K562 (cell line): Measurements from ENCODE around the gene MAU2. TPM values are rescaled to one million over a fixed set of nuclear protein-coding genes. Genes with fewer than 3 reads are reported as not detected.

Source experiments
- ATAC-seq: fragments of 200-7000 bp; cut with Tn5 transposase; 3 replicates; pipeline ENCODE4 v1.9.1; 2020; ENCODE audit warnings: moderate library complexity
- BruUV-seq: library from RNA; stranded (reverse); fragments of 400-500 nt; replicated peaks from 2 replicates; lab custom pipeline; 2021; lab: Mats Ljungman, UMichigan
- CTCF ChIA-PET: fragments of 300-600 bp; formaldehyde crosslinking; extraction: SDS; loops from one replicate; lab custom pipeline; 2021; ENCODE audit warnings: low intra/inter-chr PET ratio; lab: Yijun Ruan, JAX
- POLR2A ChIA-PET: fragments of 300-600, 350-650 bp; sonication (Branson Sonifier 250); formaldehyde crosslinking; extraction: SDS; loops from one replicate; lab custom pipeline; 2021; ENCODE audit warnings: antibody characterized with exemption, inconsistent platforms; lab: Yijun Ruan, JAX
- DNase-seq, 4 experiments: peaks; one replicate each; pipeline versions ENCODE4 v3.0.0 to v3.0.0-alpha.2; 2011 to 2018; ENCODE audit warnings: low spot score in 3 of 4, mixed read lengths in 3 of 4; ENCODE audit errors: extremely low read depth in 1 of 4
- FAIRE-seq: peaks from 2 replicates; lab custom pipeline; 2011; peaks lifted over from hg19 to GRCh38; lab: Jason Lieb, UNC
- H2AFZ ChIP-seq: 2 replicates; pipeline ENCODE4 v1.6.0; 2011; ENCODE audit warnings: low read depth, low read length, control low read depth, inconsistent platforms
- H3K27ac ChIP-seq: fragments of 200-600 bp; 3 replicates; pipeline ENCODE4 v1.8.0; 2011; ENCODE audit warnings: low read depth, mild to moderate bottlenecking, control low read depth, inconsistent platforms, low read length, moderate library complexity, mixed read lengths; ENCODE audit errors: extremely low read depth
- H3K27me3 ChIP-seq, 2 experiments: fragments of 300-600 bp in 1 of 2; 2 replicates in 1 of 2; 3 replicates in 1 of 2; pipeline versions ENCODE4 v1.6.0 to v1.8.0; 2011; ENCODE audit warnings: inconsistent platforms in 2 of 2, low read length in 2 of 2, mild to moderate bottlenecking in 1 of 2, mixed read lengths in 1 of 2, moderate library complexity in 1 of 2; ENCODE audit not compliant: control insufficient read depth in 2 of 2, insufficient read depth in 2 of 2
- H3K36me3 ChIP-seq: fragments of 300-600 bp; 3 replicates; pipeline ENCODE4 v1.8.0; 2011; ENCODE audit warnings: mild to moderate bottlenecking, low read length, inconsistent platforms; ENCODE audit not compliant: control insufficient read depth, insufficient read depth
- H3K4me1 ChIP-seq, 2 experiments: fragments of 200-600 bp in 1 of 2; replicated peaks in 1 of 2; 2 replicates in 1 of 2; 3 replicates in 1 of 2; pipeline versions ENCODE4 v1.5.1 to v1.8.0; 2011; ENCODE audit warnings: inconsistent platforms in 2 of 2, low read length in 2 of 2, mild to moderate bottlenecking in 1 of 2, mixed read lengths in 1 of 2, moderate library complexity in 1 of 2; ENCODE audit not compliant: control insufficient read depth in 2 of 2, insufficient read depth in 2 of 2
- H3K4me2 ChIP-seq: 2 replicates; pipeline ENCODE4 v1.6.1; 2011; ENCODE audit warnings: low read length, control low read depth, inconsistent platforms, mixed read lengths; ENCODE audit not compliant: insufficient read depth
- H3K4me3 ChIP-seq: fragments of 200-600 bp; sonication (generic), shearing (Covaris generic); 2 replicates; pipeline ENCODE4 v1.5.1; 2016; ENCODE audit warnings: control low read depth, inconsistent platforms
- H3K79me2 ChIP-seq: fragments of 200-600 bp; 3 replicates; pipeline ENCODE4 v1.8.0; 2011; ENCODE audit warnings: low read length, inconsistent platforms; ENCODE audit not compliant: control insufficient read depth, insufficient read depth
- H3K9ac ChIP-seq, 2 experiments: 2 replicates each; pipeline versions ENCODE4 v1.6.0 to v1.6.1; 2011; ENCODE audit warnings: low read depth in 2 of 2, low read length in 2 of 2, control low read depth in 1 of 2, inconsistent platforms in 1 of 2, mild to moderate bottlenecking in 1 of 2, mixed read lengths in 1 of 2; ENCODE audit not compliant: insufficient read depth in 1 of 2
- H3K9me1 ChIP-seq: one replicate; pipeline ENCODE4 v1.6.0; 2011; ENCODE audit warnings: inconsistent platforms, mild to moderate bottlenecking, low read length, moderate library complexity; ENCODE audit not compliant: control insufficient read depth, insufficient read depth
- H3K9me3 ChIP-seq: replicated peaks from 2 replicates; pipeline ENCODE4 v1.5.1; 2011; ENCODE audit warnings: low read depth, low read length, inconsistent platforms; ENCODE audit not compliant: control insufficient read depth, insufficient read depth
- H4K20me1 ChIP-seq: replicated peaks from 2 replicates; pipeline ENCODE4 v1.6.1; 2011; ENCODE audit warnings: low read length, inconsistent platforms, mixed read lengths; ENCODE audit not compliant: control insufficient read depth, insufficient read depth
- BRD4 ChIP-seq: fragments of 200-600 bp; sonication (generic); IDR thresholded peaks from 2 replicates; pipeline ENCODE4 v1.6.1; 2017; ENCODE audit warnings: inconsistent platforms
- KLF6 ChIP-seq: fragments of 250-450 bp; sonication (Bioruptor Pico); IDR thresholded peaks from 2 replicates; pipeline ENCODE4 v1.4.0; 2020; ENCODE audit warnings: mild to moderate bottlenecking, moderate library complexity, borderline replicate concordance
- NRF1 ChIP-seq, 2 experiments: fragments of 450-650 bp; IDR thresholded peaks in 1 of 2; conservative IDR thresholded peaks in 1 of 2; 2 replicates each; pipeline ENCODE4 v1.6.1; 2014; ENCODE audit warnings: mild to moderate bottlenecking in 2 of 2
- POLR2H ChIP-seq: IDR thresholded peaks from 2 replicates; pipeline ENCODE4 v1.6.1; 2016; ENCODE audit warnings: missing genetic modification characterization, low read depth, mild to moderate bottlenecking, control low read depth, missing compliant biosample characterization, moderate library complexity
- RCOR1 ChIP-seq, 2 experiments: IDR thresholded peaks; 2 replicates each; pipeline ENCODE4 v1.6.1; 2012; ENCODE audit warnings: low read depth in 2 of 2, low read length in 2 of 2, borderline replicate concordance in 1 of 2, improper control_type of control experiment in 1 of 2
- SRSF1 ChIP-seq: fragments of 200-400 bp; formaldehyde crosslinking; IDR thresholded peaks from 2 replicates; pipeline ENCODE4 v1.6.1; 2017; ENCODE audit warnings: mild to moderate bottlenecking, low read depth, low read length, moderate library complexity
- SUPT5H ChIP-seq: fragments of 450-650 bp; IDR thresholded peaks from 2 replicates; pipeline ENCODE4 v1.6.1; 2016
- ZEB2 ChIP-seq: fragments of 450-650 bp; IDR thresholded peaks from 2 replicates; pipeline ENCODE4 v1.6.1; 2016
- ZNF324 ChIP-seq: fragments of 250-450 bp; sonication (Bioruptor Pico); IDR thresholded peaks from 2 replicates; pipeline ENCODE4 v1.4.0; 2020; ENCODE audit warnings: mild to moderate bottlenecking
- WGBS: fragments of 100-300 bp; shearing (Covaris generic); methylation state at CpG from one replicate; pipeline ENCODE4 v1.1.6; 2016; ENCODE audit warnings: low coverage, mixed read lengths; ENCODE audit not compliant: insufficient coverage; ENCODE audit errors: missing lambda C conversion rate; 5-methylcytosine and 5-hydroxymethylcytosine counted together
- in situ Hi-C: fragments of 300-500 bp; cut with MboI; formaldehyde crosslinking; loops from 4 replicates; pipeline ENCODE4 v1.15.0; 2018; ENCODE audit warnings: inconsistent platforms, mixed read lengths
- intact Hi-C: fragments of 100-400 bp; cut with micrococcal nuclease; formaldehyde crosslinking; loops from 2 replicates; pipeline ENCODE4 v1.14.2; 2022
- polyA plus RNA-seq, 8 experiments: library from polyadenylated mRNA; depleted of rRNA in 4 of 8; stranded (reverse) in 5 of 8; unstranded in 3 of 8; fragments of >200 nt; fragmentation: Nextera tagmentation in 2 of 8; fragmentation: Illumina TruSeq in 1 of 8; extraction: Ambion mirVana in 2 of 8; extraction: Trizol in 1 of 8; gene quantifications; 2 replicates each; pipeline versions ENCODE4 v1.2.1 to v1.2.3, GENCODE V29; 2011 to 2014; ENCODE audit warnings: inconsistent platforms in 1 of 8, missing spikeins in 1 of 8
- total RNA-seq, 7 experiments: library from RNA; depleted of rRNA in 6 of 7; stranded (reverse); fragments of >200 nt in 6 of 7; fragmentation: Illumina TruSeq in 2 of 7; extraction: Trizol in 2 of 7; gene quantifications; 2 replicates each; pipeline versions ENCODE4 v1.2.1 to v1.2.3, GENCODE V29; 2011 to 2021; ENCODE audit warnings: low replicate concordance in 1 of 7
- TF ChIP-seq, protein P1 (sequence below): IDR thresholded peaks from 2 replicates; pipeline ENCODE4 v1.6.1; 2014; ENCODE audit warnings: antibody characterized with exemption
- TF ChIP-seq, protein P2 (sequence below): fragments of 450-650 bp; IDR thresholded peaks from 2 replicates; pipeline ENCODE4 v1.6.1; 2018; ENCODE audit not compliant: partially characterized antibody
- TF ChIP-seq, protein P3 (sequence below): fragments of 450-650 bp; IDR thresholded peaks from 2 replicates; pipeline ENCODE4 v1.7.1; 2018; ENCODE audit warnings: mild to moderate bottlenecking, low read depth; ENCODE audit not compliant: partially characterized antibody
- TF ChIP-seq, protein P4 (sequence below): fragments of 450-650 bp; IDR thresholded peaks from 2 replicates; pipeline ENCODE4 v1.6.1; 2017; ENCODE audit warnings: mild to moderate bottlenecking, moderate library complexity

MAU2 gene
- total and polyA plus RNA-seq, 9 of the 15 experiments (the other 6 are each of a cell fraction or from before 2014, with no cell fraction given) = 1.2 to 48.1 (median 19.4) TPM

DNA sequence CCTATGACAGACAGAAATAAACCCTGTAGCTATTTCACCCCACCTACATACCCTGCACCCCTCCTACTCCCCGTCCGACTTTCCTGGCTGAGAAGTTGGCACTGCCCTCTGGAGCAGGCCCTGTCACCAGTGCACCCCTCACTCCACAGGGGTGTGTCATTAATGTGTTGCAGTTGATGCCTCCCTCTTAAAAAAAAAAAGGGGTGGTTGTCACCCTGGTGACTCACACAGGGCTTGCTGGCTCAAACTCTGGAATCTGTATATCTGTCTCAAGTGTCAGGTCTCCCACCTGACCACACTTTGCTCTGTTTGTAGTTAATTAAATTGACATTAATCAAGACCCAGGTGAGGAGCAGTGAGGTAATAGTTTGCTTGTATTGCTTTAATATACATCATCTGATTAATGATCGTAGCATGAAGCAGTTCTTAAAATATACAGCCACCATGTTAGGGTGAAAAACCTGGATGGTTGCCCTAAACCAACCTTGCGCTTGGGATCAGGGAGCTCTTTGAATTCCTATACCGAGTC, 82.8 kb downstream of the MAU2 start:
- CTCF ChIA-PET = no interaction called here
- H3K27me3 ChIP-seq = no peaks in the 10 kb centered on the region
- BruUV-seq = no TSS peak
- DNase-seq = peak in 3 of 4 experiments; percentile 32 to 71 (median 64)
- in situ Hi-C loops = no loop called here
- H3K79me2 ChIP-seq = peaks cover 88% of the 10 kb centered on the region
- peak overlapping the region; percentile 47; the same call in 1 of the 2 replicates for H3K4me2 ChIP-seq
- H3K36me3 ChIP-seq = peaks cover 21% of the 10 kb centered on the region; the same call in 2 of the 3 replicates
- no peak overlapping the region for H2AFZ ChIP-seq
- no peaks in the 10 kb centered on the region for H3K9me3 ChIP-seq
- peak overlapping the region; percentile 45 to 56; a peak in 3 of 4 replicates for H3K9ac ChIP-seq
- intact Hi-C loops = loop anchor here (1.0 kb wide), 1 partner anchor 11 kb away; no protein-coding TSS in a partner anchor
- no peak overlapping the region for H3K4me3 ChIP-seq
- peak; percentile 35 for ATAC-seq
- H3K4me1 ChIP-seq = peaks cover 36 to 44% of the 10 kb centered on the region in 2 experiments
- WGBS = 29% methylated on average over 5 of the region's 5 CpGs
- POLR2A ChIA-PET = interaction anchor here (0.8 to 1.6 kb wide), 7 partner anchors 8 to 1621 kb away, joined by 3 to 9 read pairs (median 3); no protein-coding TSS in a partner anchor
- peak overlapping the region; percentile 75 for H3K27ac ChIP-seq
- peak; percentile 40 for FAIRE-seq
- peaks cover 3% of the 10 kb centered on the region for H3K9me1 ChIP-seq
- peaks cover 20% of the 10 kb centered on the region for H4K20me1 ChIP-seq
- TF ChIP-seq SUPT5H (no peak), RCOR1 (IDR thresholded peaks at IDR 0.05; ENCODE audit: borderline replicate concordance in 1 of 2, low read depth in 2 of 2, low read length in 2 of 2) (no peak), ZEB2 (peak; percentile 77), KLF6 (CRISPR knock-in tag) (no peak), ZNF324 (CRISPR knock-in tag) (no peak), BRD4 (no peak), POLR2H (no peak), NRF1 (conservative IDR thresholded peaks at IDR 0.05 in 1 of 2, IDR thresholded peaks at IDR 0.05 in 1 of 2) (0 out of 4 replicates have a peak, but pooled peaks of 1 of the 2 experiments have one; percentile 18), SRSF1 (no peak)
- TF ChIP-seq, protein P1, sequence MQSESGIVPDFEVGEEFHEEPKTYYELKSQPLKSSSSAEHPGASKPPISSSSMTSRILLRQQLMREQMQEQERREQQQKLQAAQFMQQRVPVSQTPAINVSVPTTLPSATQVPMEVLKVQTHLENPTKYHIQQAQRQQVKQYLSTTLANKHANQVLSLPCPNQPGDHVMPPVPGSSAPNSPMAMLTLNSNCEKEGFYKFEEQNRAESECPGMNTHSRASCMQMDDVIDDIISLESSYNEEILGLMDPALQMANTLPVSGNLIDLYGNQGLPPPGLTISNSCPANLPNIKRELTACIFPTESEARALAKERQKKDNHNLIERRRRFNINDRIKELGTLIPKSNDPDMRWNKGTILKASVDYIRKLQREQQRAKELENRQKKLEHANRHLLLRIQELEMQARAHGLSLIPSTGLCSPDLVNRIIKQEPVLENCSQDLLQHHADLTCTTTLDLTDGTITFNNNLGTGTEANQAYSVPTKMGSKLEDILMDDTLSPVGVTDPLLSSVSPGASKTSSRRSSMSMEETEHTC = no peak
- TF ChIP-seq, protein P2, sequence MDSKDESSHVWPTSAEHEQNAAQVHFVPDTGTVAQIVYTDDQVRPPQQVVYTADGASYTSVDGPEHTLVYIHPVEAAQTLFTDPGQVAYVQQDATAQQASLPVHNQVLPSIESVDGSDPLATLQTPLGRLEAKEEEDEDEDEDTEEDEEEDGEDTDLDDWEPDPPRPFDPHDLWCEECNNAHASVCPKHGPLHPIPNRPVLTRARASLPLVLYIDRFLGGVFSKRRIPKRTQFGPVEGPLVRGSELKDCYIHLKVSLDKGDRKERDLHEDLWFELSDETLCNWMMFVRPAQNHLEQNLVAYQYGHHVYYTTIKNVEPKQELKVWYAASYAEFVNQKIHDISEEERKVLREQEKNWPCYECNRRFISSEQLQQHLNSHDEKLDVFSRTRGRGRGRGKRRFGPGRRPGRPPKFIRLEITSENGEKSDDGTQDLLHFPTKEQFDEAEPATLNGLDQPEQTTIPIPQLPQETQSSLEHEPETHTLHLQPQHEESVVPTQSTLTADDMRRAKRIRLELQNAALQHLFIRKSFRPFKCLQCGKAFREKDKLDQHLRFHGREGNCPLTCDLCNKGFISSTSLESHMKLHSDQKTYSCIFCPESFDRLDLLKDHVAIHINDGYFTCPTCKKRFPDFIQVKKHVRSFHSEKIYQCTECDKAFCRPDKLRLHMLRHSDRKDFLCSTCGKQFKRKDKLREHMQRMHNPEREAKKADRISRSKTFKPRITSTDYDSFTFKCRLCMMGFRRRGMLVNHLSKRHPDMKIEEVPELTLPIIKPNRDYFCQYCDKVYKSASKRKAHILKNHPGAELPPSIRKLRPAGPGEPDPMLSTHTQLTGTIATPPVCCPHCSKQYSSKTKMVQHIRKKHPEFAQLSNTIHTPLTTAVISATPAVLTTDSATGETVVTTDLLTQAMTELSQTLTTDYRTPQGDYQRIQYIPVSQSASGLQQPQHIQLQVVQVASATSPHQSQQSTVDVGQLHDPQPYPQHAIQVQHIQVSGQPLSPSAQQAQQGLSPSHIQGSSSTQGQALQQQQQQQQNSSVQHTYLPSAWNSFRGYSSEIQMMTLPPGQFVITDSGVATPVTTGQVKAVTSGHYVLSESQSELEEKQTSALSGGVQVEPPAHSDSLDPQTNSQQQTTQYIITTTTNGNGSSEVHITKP = peak; percentile 18
- TF ChIP-seq, protein P3, sequence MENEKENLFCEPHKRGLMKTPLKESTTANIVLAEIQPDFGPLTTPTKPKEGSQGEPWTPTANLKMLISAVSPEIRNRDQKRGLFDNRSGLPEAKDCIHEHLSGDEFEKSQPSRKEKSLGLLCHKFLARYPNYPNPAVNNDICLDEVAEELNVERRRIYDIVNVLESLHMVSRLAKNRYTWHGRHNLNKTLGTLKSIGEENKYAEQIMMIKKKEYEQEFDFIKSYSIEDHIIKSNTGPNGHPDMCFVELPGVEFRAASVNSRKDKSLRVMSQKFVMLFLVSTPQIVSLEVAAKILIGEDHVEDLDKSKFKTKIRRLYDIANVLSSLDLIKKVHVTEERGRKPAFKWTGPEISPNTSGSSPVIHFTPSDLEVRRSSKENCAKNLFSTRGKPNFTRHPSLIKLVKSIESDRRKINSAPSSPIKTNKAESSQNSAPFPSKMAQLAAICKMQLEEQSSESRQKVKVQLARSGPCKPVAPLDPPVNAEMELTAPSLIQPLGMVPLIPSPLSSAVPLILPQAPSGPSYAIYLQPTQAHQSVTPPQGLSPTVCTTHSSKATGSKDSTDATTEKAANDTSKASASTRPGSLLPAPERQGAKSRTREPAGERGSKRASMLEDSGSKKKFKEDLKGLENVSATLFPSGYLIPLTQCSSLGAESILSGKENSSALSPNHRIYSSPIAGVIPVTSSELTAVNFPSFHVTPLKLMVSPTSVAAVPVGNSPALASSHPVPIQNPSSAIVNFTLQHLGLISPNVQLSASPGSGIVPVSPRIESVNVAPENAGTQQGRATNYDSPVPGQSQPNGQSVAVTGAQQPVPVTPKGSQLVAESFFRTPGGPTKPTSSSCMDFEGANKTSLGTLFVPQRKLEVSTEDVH = no peak
- TF ChIP-seq, protein P4, sequence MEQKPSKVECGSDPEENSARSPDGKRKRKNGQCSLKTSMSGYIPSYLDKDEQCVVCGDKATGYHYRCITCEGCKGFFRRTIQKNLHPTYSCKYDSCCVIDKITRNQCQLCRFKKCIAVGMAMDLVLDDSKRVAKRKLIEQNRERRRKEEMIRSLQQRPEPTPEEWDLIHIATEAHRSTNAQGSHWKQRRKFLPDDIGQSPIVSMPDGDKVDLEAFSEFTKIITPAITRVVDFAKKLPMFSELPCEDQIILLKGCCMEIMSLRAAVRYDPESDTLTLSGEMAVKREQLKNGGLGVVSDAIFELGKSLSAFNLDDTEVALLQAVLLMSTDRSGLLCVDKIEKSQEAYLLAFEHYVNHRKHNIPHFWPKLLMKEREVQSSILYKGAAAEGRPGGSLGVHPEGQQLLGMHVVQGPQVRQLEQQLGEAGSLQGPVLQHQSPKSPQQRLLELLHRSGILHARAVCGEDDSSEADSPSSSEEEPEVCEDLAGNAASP = no peak
